OCI-LY3 (cell line): ENCODE measurements around the gene URB1.

ENCODE experiments used
- H2AFZ ChIP-seq: fragments of 200-600, 300-600 bp; shearing (Covaris generic); 2 replicates; pipeline ENCODE4 v1.6.0; 2014; ENCODE audit warnings: antibody characterized with exemption, low read depth, low read length
- H3K27ac ChIP-seq: fragments of 200-600, 300-600 bp; sonication (generic); 2 replicates; pipeline ENCODE4 v1.5.1; 2014; ENCODE audit warnings: mild to moderate bottlenecking, low read length, moderate library complexity, mixed read lengths
- H3K27me3 ChIP-seq: fragments of 200-600, 300-600 bp; sonication (generic); 2 replicates; pipeline ENCODE4 v1.6.1; 2014; ENCODE audit warnings: low read depth, low read length, mixed read lengths
- H3K36me3 ChIP-seq: fragments of 200-600, 300-600 bp; sonication (generic); replicated peaks from 2 replicates; pipeline ENCODE3; 2014; ENCODE audit warnings: low read depth, low read length, mixed read lengths
- H3K4me1 ChIP-seq: fragments of 300-600, 200-600 bp; sonication (generic); 2 replicates; pipeline ENCODE4 v1.6.1; 2014; ENCODE audit warnings: low read length, mixed read lengths
- H3K4me2 ChIP-seq: fragments of 200-600, 300-600 bp; sonication (generic); 2 replicates; pipeline ENCODE4 v1.6.1; 2014; ENCODE audit warnings: low read length, mixed read lengths
- H3K4me3 ChIP-seq: fragments of 300-600, 200-600 bp; sonication (generic); 2 replicates; pipeline ENCODE4 v1.5.1; 2014; ENCODE audit warnings: antibody characterized with exemption, mild to moderate bottlenecking, low read length, moderate library complexity
- H3K79me2 ChIP-seq: fragments of 300-600, 200-600 bp; shearing (Covaris generic); 2 replicates; pipeline ENCODE4 v1.6.1; 2014; ENCODE audit warnings: mild to moderate bottlenecking, low read length, mixed read lengths
- H3K9ac ChIP-seq: fragments of 300-600, 200-600 bp; shearing (Covaris generic); 2 replicates; pipeline ENCODE4 v1.6.0; 2014; ENCODE audit warnings: mild to moderate bottlenecking, low read length, moderate library complexity
- H3K9me3 ChIP-seq: fragments of 200-600, 300-600 bp; shearing (Covaris generic); 2 replicates; pipeline ENCODE4 v1.6.1; 2014; ENCODE audit warnings: low read length, mixed read lengths; ENCODE audit not compliant: insufficient read depth
- H4K20me1 ChIP-seq: fragments of 200-600, 300-600 bp; sonication (generic); 2 replicates; pipeline ENCODE4 v1.6.1; 2016; ENCODE audit warnings: low read length, mixed read lengths; ENCODE audit not compliant: insufficient read depth
- CTCF ChIP-seq: fragments of 200-600, 300-600 bp; sonication (generic); IDR thresholded peaks from 2 replicates; pipeline ENCODE4 v1.5.1; 2014; ENCODE audit warnings: antibody characterized with exemption, low read length, low read depth
- EZH2phosphoT487 ChIP-seq: fragments of 200-600 bp; shearing (Covaris generic); IDR thresholded peaks from 2 replicates; pipeline ENCODE4 v1.6.1; 2018; ENCODE audit warnings: antibody characterized with exemption, mixed run types, low read depth

Gene URB1

GRCh38 chr21:32322103-32322502 lies 70.7 kb downstream of the URB1 start:
- Histone ChIP-seq H4K20me1 (no peaks in the 10 kb centered on the region), H3K27ac (no peak overlapping the region), H3K4me3 (no peak overlapping the region), H3K9me3 (no peaks in the 10 kb centered on the region), H3K27me3 (no peaks in the 10 kb centered on the region), H3K4me2 (no peak overlapping the region), H3K36me3 (peaks cover 37% of the 10 kb centered on the region), H3K4me1 (no peaks in the 10 kb centered on the region), H2AFZ (no peak overlapping the region), H3K79me2 (no peaks in the 10 kb centered on the region), H3K9ac (no peak overlapping the region)
- TF ChIP-seq CTCF = no peak
- TF ChIP-seq EZH2phosphoT487 = no peak

DNA sequence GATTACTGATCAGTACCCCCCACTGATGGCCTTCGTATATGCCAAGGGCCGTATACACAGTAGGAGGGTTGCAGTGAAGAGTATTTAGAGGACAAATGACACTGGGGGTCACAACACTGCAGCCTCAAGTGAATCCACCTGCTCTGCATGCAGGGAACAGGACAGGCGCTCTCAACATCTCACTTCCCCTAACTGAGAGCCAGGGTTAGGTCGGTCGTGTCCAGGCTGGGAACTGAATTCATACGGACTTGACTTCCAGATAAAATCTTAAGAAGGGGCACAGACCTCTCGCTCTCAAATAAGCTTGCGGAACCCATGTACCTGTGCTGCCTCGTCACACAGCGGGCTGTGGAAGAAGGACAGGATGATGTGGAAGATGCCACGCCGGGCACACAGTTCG lies 71.3 kb downstream of the URB1 start:
- no peak overlapping the region for H3K27ac ChIP-seq
- no peaks in the 10 kb centered on the region for H4K20me1 ChIP-seq
- H3K9me3 ChIP-seq = no peaks in the 10 kb centered on the region
- H3K79me2 ChIP-seq = no peaks in the 10 kb centered on the region
- no peak overlapping the region for H3K4me3 ChIP-seq
- H3K4me2 ChIP-seq = no peak overlapping the region
- no peak overlapping the region for H3K9ac ChIP-seq
- no peaks in the 10 kb centered on the region for H3K27me3 ChIP-seq
- peaks cover 43% of the 10 kb centered on the region for H3K36me3 ChIP-seq
- no peak overlapping the region for H2AFZ ChIP-seq
- TF ChIP-seq EZH2phosphoT487 = no peak
- TF ChIP-seq CTCF = no peak
- H3K4me1 ChIP-seq = no peaks in the 10 kb centered on the region

- TF ChIP-seq CTCF = no peak
- no peak for TF ChIP-seq EZH2phosphoT487
- H3K4me1 ChIP-seq = no peaks in the 10 kb centered on the region
- no peaks in the 10 kb centered on the region for H4K20me1 ChIP-seq
- no peak overlapping the region for H2AFZ ChIP-seq
- H3K79me2 ChIP-seq = no peaks in the 10 kb centered on the region
- H3K36me3 ChIP-seq = peaks cover 42% of the 10 kb centered on the region
- H3K9me3 ChIP-seq = no peaks in the 10 kb centered on the region
- no peak overlapping the region for H3K4me3 ChIP-seq
- no peak overlapping the region for H3K27ac ChIP-seq
- H3K27me3 ChIP-seq = no peaks in the 10 kb centered on the region
- H3K9ac ChIP-seq = no peak overlapping the region
- no peak overlapping the region for H3K4me2 ChIP-seq
These were observed 72.1 kb downstream of the URB1 start for GRCh38 chr21:32320726-32321125.

- H3K36me3 ChIP-seq = peaks cover 35% of the 10 kb centered on the region
- no peaks in the 10 kb centered on the region for H3K9me3 ChIP-seq
- H3K79me2 ChIP-seq = no peaks in the 10 kb centered on the region
- H3K27ac ChIP-seq = no peak overlapping the region
- no peak overlapping the region for H3K4me3 ChIP-seq
- no peaks in the 10 kb centered on the region for H3K4me1 ChIP-seq
- no peak for TF ChIP-seq EZH2phosphoT487
- TF ChIP-seq CTCF = no peak
- H3K9ac ChIP-seq = no peak overlapping the region
- no peak overlapping the region for H3K4me2 ChIP-seq
- no peak overlapping the region for H2AFZ ChIP-seq
- no peaks in the 10 kb centered on the region for H4K20me1 ChIP-seq
- H3K27me3 ChIP-seq = no peaks in the 10 kb centered on the region
These were observed 72.8 kb downstream of the URB1 start for GRCh38 chr21:32320059-32320458.
